ENCODE measurements around the gene FBN2. TPM values are rescaled to one million over a fixed set of nuclear protein-coding genes. Genes with fewer than 3 reads are reported as not detected.

FBN2 gene
- total RNA-seq, 1 donor from 2014 or later = 34.1 TPM

GRCh38 chr5:128303593-128303992 is 234.5 kb downstream of the FBN2 start:
- DNase-seq = no peak
- Histone ChIP-seq H3K27me3 (ENCODE audit: low read depth) (no peaks in the 10 kb centered on the region), H3K9me3 (replicated peaks) (no peaks in the 10 kb centered on the region), H3K4me1 (peaks cover 7% of the 10 kb centered on the region), H3K4me3 (no peak overlapping the region), H3K27ac (replicated peaks) (no peak overlapping the region), H3K36me3 (peaks cover 5% of the 10 kb centered on the region)
- no peak for TF ChIP-seq CTCF (IDR thresholded peaks at IDR 0.05; ENCODE audit: borderline replicate concordance)
- intact Hi-C loops (cut with micrococcal nuclease) = no loop called here

GRCh38 chr5:128300181-128300580 is 237.9 kb downstream of the FBN2 start:
- Histone ChIP-seq H3K27ac (replicated peaks) (no peak overlapping the region), H3K4me3 (no peak overlapping the region), H3K4me1 (peaks cover 7% of the 10 kb centered on the region), H3K36me3 (peaks cover 5% of the 10 kb centered on the region), H3K9me3 (replicated peaks) (no peaks in the 10 kb centered on the region), H3K27me3 (ENCODE audit: low read depth) (no peaks in the 10 kb centered on the region)
- intact Hi-C loops (cut with micrococcal nuclease) = no loop called here
- TF ChIP-seq CTCF (IDR thresholded peaks at IDR 0.05; ENCODE audit: borderline replicate concordance) = no peak
- DNase-seq = no peak

GRCh38 chr5:128290152-128290858 is 247.7 kb downstream of the FBN2 start:
- Histone ChIP-seq H3K4me3 (no peak overlapping the region), H3K9me3 (replicated peaks) (no peaks in the 10 kb centered on the region), H3K36me3 (peaks cover 9% of the 10 kb centered on the region), H3K27ac (replicated peaks) (no peak overlapping the region), H3K27me3 (ENCODE audit: low read depth) (no peaks in the 10 kb centered on the region), H3K4me1 (no peaks in the 10 kb centered on the region)
- intact Hi-C loops (cut with micrococcal nuclease) = no loop called here
- TF ChIP-seq CTCF (IDR thresholded peaks at IDR 0.05; ENCODE audit: borderline replicate concordance) = no peak
- DNase-seq = no peak

GRCh38 chr5:128287740-128288139 is 250.3 kb downstream of the FBN2 start:
- Histone ChIP-seq H3K4me1 (no peaks in the 10 kb centered on the region), H3K9me3 (replicated peaks) (no peaks in the 10 kb centered on the region), H3K27me3 (ENCODE audit: low read depth) (no peaks in the 10 kb centered on the region), H3K4me3 (no peak overlapping the region), H3K36me3 (peaks cover 9% of the 10 kb centered on the region), H3K27ac (replicated peaks) (no peak overlapping the region)
- TF ChIP-seq CTCF (IDR thresholded peaks at IDR 0.05; ENCODE audit: borderline replicate concordance) = no peak
- DNase-seq = no peak
- intact Hi-C loops (cut with micrococcal nuclease) = no loop called here

GRCh38 chr5:128284236-128284635 is 253.8 kb downstream of the FBN2 start:
- TF ChIP-seq CTCF (IDR thresholded peaks at IDR 0.05; ENCODE audit: borderline replicate concordance) = no peak
- H3K27me3 ChIP-seq (ENCODE audit: low read depth) = no peaks in the 10 kb centered on the region
- H3K4me1 ChIP-seq = no peaks in the 10 kb centered on the region
- H3K36me3 ChIP-seq = peaks cover 9% of the 10 kb centered on the region
- no peak overlapping the region for H3K4me3 ChIP-seq
- no peak overlapping the region for H3K27ac ChIP-seq (replicated peaks)
- H3K9me3 ChIP-seq (replicated peaks) = no peaks in the 10 kb centered on the region
- intact Hi-C loops (cut with micrococcal nuclease) = no loop called here
- DNase-seq = no peak
